Retinal pigment epithelial cell (primary cell): ENCODE results near the gene SH3BP2.
A peak's percentile ranks its signal among the peaks of the same experiment; 100 is the strongest.

Experiments
- DNase-seq: peaks from one replicate; pipeline ENCODE4 v3.0.0-alpha.2; 2010; ENCODE audit warnings: low read depth
- H3K4me3 ChIP-seq: 2 replicates; pipeline ENCODE4 v1.5.1; 2011; ENCODE audit warnings: mild to moderate bottlenecking, low read length, control low read depth, moderate library complexity
- TF ChIP-seq, protein P1 (sequence below): conservative IDR thresholded peaks from 2 replicates; pipeline ENCODE4 v1.5.1; 2011; ENCODE audit warnings: low read depth, low read length, control low read depth, inconsistent platforms

Gene SH3BP2

GRCh38 chr4:2793586-2794485, 951 bp downstream of the SH3BP2 start:
- TF ChIP-seq, protein P1, sequence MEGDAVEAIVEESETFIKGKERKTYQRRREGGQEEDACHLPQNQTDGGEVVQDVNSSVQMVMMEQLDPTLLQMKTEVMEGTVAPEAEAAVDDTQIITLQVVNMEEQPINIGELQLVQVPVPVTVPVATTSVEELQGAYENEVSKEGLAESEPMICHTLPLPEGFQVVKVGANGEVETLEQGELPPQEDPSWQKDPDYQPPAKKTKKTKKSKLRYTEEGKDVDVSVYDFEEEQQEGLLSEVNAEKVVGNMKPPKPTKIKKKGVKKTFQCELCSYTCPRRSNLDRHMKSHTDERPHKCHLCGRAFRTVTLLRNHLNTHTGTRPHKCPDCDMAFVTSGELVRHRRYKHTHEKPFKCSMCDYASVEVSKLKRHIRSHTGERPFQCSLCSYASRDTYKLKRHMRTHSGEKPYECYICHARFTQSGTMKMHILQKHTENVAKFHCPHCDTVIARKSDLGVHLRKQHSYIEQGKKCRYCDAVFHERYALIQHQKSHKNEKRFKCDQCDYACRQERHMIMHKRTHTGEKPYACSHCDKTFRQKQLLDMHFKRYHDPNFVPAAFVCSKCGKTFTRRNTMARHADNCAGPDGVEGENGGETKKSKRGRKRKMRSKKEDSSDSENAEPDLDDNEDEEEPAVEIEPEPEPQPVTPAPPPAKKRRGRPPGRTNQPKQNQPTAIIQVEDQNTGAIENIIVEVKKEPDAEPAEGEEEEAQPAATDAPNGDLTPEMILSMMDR = no peak
- no peak for DNase-seq
- peak overlapping the region; percentile 42 for H3K4me3 ChIP-seq

DNA sequence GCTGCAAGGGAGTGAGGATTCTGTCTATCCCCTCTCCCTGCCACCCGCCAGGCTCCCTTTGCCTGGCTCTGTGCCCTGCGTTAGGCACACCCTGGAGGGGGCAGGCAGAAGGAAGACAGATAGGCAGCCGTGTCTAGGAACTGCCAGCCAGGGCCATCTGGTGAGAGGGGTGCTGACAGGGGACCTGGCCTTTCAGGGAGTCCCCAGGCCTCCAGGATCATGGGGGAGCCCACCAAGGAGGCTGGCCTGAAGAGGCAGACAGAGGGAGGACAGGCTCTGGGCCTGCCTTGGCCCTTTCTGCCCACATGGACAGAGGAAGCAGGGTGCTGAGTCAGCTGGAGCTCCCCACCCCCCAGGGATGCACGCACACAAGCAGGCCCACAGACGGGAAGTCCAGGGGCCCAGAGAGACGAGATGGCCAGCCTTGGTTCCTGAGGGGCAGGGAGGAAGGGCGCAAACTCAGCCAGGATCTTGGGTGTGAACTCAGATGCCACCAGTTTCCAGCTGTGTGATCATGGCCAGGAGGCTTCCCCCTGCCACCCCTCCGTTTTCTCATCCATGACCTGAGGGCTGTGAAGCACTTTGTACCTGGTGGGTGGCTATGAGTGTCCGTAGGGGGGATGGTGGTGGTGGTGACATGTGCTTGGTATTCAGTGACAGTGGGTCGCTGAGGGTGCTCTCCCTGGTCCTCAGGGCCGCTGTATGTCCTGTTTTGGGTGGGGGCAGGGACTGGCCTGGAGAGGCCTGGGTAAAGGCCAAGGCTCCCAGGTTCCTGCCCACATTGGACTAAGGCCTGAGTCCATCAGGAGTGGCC, 1.8 kb downstream of the SH3BP2 start:
- H3K4me3 ChIP-seq = no peak overlapping the region
- DNase-seq = no peak
- TF ChIP-seq, protein P1 = no peak

DNA sequence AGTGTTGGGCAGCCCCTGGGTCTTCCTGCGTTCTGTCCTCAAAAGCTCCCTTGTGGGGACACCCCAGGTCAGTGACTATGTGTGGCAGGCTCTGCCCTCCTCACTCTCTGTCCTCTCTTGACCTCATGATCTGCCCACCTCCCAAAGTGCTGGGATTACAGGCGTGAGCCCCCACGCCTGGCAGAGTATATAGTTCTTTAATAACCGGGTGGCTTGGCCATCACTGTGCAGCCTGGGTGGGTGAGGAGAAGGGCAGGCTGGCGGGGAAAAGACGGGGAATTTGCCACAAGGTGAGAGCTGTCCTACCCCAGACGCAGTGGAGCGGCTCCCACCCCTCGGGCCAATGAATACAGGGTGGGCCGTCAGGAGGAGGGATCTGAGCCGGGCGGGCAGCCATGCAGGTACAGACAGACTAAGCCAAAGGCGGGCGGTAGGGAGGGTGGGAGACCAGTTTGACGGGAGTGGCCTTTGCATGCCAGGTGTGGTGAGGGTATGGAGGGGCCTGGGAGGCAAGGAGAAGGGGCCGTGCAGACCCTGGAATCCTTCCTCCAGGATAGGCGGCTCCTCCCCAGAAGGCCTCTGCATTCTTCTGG, 2.5 kb downstream of the SH3BP2 start:
- TF ChIP-seq, protein P1 = no peak
- DNase-seq = no peak
- H3K4me3 ChIP-seq = no peak overlapping the region

- peak; percentile 35 for DNase-seq
- no peak overlapping the region for H3K4me3 ChIP-seq
- TF ChIP-seq, protein P1 = no peak
These were observed 3.3 kb downstream of the SH3BP2 start for GRCh38 chr4:2795893-2796848.

GRCh38 chr4:2796849-2797544, 4.1 kb downstream of the SH3BP2 start:
- no peak overlapping the region for H3K4me3 ChIP-seq
- DNase-seq = no peak
- TF ChIP-seq, protein P1 = no peak
